Midbrain (tissue), 1 donor: Measurements from ENCODE around the gene CNKSR3.

Source experiments
- DNase-seq: peaks from one replicate; lab custom pipeline; 2025; lab: John Stamatoyannopoulos, UW

Gene CNKSR3

DNA sequence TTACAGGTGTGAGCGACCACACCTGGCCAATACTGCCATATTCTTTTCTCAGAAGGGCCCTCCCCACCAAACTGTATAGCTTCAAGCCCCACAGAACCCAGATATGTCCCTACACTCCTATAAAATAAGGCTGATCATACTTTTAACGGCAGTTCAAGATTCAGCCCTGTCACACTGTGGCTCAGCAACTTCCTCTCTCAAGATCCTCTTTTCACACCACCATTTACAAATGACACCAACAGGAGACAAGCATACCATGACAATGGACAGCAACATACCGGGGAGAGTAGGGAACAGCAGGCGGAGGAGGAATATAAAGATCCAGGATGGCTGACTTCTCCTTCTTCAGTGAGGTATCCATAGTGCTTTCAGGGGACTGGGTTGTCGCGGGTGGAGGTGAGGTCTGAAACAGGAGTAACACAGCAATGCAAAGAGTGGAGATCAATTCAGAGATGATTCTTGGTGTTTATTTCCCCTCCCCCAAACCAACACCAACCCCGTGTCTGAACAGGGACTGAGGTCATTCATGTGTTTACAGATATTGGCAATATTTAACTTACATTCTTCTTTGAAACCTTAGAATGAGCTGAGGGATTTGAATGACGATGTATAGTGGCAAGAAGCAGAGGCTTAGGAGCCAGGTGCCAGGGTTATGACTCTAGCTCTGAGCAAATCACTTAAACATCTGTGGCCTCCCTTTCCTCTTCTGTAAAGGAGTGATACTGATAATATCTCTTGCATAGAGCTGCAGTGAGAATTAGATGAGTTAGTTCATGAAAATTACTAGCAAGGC, 96.3 kb downstream of the CNKSR3 start:
- no peak for DNase-seq

DNA sequence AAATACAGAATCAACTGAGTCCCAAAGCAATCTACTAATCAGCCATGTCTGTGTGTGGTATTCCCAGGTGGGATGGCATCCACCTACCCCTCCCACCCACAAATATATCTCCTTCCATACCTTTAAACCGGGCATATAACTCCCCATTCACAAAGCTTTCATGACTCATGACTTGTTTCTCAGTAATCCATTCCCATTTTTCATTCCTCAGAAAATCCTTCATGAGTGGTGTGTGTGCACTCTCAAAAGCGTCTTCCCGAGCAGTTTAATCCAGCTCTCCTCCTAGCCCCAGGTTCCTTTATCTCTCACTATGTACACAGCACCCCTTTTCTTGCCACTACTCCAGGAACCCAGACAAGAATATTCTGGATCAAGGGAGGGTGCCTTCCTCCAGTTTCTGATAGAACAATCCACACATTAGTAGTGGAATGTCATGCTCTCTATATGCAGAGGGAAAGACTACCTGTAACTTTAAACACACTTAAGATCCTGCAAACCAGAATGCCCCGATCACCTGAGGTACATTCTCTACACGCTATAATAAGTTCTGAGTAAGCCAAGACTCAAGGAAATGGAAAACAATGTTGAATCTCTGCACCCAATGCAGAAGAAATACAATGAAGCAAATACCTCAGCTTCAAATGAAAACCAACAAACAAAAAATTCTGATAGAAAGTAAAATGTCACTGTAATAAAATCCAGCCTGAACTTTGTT, 98.2 kb downstream of the CNKSR3 start:
- DNase-seq: no peak

DNA sequence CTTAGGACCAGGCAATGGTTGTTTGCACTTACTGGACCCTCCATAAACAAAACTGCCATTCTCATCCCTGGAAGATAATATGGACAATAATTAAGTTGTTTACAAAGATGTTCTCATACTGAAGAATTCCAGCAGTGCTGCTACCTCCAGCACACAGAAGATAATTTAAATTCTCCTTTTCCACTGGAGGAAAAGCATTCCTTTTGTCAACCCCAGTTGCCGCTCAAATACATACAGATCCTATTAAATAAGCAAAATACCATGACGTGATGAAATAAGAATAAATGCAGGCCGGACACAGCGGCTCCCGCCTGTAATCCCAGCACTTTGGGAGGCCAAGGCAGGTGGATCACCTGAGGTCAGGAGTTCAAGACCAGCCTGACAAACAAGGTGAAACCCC, 99.4 kb downstream of the CNKSR3 start:
- no peak for DNase-seq

DNA sequence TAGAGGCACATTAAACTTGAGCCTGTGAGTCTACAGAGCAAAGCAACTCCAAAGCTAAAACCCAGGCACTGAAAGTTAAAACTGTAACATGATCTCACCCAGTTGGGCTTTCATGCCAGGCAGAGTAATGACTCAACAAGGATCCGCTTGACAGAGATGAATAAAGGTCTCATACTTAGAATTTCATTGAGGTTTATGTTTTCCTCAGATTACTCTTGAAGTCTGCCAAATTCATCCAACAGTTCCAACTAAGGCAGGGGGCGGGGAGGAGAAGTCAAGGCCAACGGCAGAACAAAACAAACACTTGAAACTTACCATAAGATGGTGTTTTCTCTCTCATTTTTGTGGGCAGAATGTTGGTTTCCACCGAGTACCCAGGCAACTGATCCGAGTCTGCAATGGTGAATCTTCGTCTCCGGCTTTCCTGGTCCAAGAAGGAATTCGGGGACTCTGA, 99.8 kb downstream of the CNKSR3 start:
- DNase-seq: peak; percentile 37

DNA sequence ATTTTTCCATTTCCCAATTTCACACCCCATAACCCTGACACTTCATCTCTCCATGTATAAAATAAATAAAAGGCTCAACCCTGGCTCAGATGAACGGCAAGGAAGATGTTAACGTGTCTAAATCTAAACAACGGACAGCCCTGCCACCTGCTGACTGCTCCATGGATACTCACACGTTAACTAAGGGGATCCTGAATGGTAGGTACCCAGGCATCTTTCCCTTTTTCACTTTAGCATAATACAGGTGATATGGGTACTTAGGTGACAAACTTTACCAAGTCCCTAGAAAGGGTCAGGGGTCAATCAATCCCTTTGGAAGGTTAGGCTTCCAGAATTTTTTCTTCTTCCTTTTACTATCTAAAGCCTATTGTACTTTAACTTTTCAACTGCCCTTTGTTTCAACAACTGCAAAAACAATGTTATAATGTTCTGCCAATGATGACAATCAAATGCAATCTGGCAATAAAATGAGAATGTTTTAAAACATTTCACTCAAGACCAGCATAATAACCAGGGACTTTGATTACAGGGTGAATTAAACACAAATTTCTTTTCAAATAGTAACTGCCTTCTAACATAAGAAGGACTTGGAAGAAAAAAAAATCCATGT, 101.5 kb downstream of the CNKSR3 start:
- peak; percentile 64 for DNase-seq

DNA sequence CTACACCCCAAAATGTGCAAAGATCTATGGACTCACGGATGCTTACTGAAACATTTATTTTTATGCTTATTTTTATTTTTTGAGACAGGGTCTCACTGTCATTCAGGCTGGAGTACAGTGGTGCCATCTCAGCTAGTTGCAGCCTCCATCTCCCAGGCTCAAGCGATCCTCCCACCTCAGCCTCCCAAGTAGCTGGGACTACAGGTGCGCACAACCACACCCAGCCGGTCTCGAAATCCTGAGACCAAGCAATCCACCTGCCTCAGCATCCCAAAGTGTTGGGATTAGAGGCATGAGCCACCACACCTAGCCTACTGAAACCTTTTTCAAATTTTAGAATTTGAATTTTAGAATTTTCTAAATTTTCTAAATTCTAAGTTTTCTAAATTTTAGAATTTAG, 103.0 kb downstream of the CNKSR3 start:
- no peak for DNase-seq

DNA sequence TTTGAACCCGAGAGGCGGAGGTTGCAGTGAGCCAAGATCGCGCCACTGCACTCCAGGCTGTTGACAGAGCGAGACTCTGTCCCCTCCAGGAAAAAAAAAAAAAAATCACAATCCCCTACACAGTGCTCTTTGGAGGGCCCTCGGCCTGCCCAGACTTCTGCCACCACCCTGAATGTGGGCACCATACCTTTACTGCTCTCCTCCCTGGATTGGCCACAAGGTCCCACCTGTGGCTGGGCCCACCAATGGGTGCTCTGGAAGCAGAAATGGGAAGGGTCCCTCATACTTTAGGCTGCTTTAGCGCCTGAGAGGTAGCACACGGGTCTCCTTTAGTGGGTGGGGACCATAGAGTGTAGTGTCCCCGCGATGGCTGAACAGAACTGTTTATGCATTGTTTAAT, 103.6 kb downstream of the CNKSR3 start:
- DNase-seq: no peak

DNA sequence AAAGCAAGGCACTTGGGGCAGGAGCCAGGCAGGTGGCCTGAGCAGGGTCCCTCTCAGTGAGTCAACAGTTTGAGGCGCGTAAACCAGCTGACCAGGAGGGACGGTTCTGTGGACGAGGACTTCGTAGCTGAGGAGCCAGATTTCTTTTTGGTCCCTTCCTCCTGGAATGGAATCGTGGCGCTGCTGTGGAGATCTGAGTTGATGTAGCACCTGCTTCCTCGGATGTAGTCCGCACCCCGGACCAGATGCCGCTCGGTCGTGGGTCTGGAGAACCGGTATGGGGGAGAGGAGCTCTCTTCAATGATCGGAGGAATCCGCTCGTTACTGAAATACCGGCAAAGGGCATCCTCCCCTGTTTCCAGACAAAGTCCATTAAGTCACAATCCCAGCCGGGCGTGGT, 104.2 kb downstream of the CNKSR3 start:
- no peak for DNase-seq

DNA sequence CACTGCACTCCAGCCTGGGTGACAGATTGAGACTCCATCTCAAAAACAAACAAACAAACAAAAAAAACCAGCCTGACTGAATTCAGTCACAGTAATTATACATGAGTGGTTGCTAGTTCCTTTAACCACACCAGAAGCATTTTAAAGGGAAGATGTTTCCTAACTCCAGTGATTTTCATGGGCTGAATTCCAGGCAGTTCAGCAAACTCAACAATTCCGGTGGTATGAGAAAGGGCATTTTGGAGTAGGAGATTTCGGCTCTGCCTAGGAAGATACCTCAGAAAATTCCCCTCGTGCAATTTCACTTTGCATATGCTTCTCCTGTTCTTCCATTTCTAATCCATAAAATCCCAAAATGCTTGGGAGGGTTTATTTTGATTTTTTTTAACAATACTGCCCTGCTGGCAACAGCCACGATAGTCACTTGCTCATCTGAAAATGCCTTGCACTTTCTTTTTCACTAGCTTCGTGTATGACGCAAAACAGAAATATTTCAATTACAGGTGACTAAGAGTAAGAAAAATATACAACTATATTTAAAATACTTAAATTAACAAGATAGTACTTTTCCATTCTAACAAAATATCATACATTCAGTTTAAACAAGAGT, 105.6 kb downstream of the CNKSR3 start:
- no peak for DNase-seq

DNA sequence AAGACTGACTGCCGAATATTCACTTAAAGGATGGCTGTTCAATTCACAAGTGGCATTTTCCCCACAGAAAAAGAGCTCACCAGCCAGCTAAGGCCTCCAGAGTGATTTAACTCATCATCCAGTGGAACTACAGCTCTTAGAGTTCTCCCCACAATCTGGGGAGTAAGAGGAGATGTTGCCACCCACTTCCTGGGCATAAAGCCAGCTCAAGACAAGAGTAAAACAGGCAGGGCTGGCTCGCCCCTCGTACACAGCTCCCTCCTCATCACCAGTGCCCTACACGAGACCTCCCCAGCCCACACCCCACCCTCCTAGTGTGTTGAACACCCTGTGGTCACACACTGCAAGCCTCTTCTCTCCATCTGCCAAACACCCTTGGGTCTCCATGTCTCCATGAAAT, 106.7 kb downstream of the CNKSR3 start:
- no peak for DNase-seq

DNA sequence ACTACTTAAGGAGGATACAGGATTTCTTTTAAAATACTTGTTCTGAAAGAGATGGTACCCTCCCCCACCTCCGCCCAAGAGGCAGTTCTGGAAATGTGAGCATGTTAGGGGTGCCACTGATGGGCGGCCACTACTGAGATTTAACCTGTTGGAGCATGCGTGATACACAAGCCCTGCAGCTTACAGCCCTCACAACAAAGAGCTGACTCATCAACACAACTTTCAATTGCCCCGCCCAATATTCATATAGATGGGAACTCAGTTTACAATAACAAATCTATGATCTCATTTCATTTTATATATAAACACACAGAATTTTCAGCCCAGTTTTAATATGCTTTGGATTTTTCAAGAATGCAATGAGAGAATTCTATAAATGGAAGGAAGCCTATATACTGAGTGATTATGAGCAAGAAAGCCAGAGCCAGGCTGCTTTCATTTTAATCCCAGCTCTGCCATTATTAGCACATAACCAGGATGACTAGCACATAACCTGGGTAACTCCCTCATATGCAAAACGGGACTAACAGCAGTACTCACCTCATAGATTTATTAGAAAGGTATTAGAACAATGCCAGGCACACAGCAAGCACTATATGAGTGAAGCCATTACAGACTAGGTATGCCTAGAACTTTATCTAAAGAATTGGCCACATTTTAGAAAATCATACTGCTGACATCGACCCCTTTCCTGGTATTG, 108.3 kb downstream of the CNKSR3 start:
- no peak for DNase-seq

DNA sequence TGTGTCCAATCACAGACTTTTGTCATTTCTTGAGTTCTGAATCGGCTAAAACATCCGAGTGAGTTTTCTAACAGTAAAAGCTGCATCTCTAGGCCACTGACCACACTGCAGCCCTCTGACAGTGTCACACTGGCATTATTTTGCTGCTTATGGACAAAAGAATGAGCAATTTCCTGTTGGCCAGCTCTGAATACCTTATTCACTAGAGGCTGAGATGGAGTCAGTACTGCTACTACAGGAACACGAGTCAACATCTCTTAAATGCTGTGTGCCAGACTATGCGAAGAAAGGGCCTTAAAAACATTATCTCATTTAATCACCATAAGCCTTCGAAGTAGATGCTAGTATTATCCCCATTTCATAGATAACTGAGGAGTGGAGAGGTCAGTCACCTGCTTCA, 111.4 kb downstream of the CNKSR3 start:
- peak; percentile 61 for DNase-seq

DNA sequence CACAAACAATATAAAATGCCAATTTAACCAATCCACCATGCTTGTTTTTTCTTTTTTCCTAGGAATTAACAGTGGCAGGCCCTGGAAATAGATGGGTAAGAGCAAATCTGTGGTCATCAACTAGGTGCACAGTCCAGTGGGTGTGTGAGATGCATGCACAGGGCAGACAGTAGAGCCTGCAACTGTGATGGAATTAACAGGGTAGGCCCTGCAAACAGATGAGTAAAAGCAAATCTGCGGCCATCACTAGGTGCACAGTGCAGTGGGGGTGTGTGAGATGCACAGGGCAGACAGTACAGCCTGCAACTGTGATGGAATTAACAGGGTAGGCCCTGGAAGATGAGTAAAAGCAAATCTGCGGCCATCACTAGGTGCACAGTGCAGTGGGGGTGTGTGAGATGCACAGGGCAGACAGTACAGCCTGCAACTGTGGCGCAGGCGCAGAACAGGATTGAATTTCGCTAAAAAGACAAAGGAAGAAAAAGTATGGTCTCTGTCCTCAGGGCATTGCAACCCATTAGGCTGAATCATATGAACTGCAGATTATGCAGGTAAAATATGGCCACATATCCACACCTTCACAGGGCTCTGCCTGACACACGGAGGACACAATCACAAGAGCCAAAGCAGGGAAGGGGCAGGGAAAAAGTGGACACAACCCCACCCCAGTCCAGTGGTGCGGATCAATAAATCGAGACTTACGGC, 112.8 kb downstream of the CNKSR3 start:
- no peak for DNase-seq

DNA sequence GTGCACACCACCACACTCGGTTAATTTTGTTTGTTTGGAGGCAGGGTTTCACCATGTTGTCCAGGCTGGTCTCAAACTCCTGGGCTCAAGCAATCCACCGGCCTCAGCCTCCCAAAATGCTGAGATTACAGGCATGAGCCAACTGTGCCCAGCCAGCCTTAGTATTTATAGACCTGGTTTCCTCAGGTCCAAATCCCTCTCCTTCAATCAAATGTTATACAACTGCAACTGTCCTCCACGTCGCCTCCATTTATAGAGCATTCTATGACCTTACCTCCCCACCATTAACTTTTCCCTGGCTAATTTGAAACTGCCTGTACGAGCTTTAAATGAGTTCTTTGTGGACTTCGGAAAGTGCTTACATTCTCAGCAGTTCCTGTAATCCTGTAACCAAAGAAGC, 114.6 kb downstream of the CNKSR3 start:
- DNase-seq: no peak

DNA sequence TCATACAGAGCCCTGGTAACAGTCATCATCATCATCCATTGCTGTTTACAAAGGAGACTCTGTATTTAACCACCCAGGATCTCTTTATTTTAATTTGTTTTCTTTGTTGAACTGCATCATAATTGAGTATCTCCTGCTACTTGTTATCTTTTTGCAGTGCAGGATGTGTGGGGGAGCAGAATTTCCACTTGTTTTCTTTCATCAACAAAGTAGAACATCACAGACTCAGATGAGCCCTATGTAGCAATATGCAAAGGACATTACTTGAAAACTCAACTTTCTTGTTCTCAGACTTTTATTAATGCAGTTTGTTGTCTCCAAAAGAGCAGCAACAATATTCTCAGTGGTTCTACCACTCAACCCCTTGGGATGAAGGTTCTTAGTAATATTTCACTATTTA, 115.2 kb downstream of the CNKSR3 start:
- DNase-seq: no peak

DNA sequence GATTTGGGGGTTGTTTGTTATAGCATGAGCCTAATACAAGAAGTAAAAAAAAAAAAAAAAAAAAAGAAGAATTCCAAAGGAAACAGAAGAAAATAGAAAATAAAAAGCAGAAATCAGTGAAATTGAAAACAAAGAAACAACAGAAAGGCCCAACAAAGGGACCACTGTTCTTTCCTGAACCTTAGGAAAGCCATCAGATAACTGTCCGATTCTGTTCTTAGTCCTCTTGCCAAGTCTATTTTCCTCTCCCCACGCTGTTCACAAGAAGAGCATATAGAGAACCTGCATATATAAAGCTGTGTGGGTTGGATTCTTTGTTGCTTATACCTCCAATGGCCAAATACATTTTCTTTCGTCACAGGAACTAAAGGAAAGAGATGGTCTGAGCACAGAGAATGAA, 115.9 kb downstream of the CNKSR3 start:
- DNase-seq: peak; percentile 36

DNA sequence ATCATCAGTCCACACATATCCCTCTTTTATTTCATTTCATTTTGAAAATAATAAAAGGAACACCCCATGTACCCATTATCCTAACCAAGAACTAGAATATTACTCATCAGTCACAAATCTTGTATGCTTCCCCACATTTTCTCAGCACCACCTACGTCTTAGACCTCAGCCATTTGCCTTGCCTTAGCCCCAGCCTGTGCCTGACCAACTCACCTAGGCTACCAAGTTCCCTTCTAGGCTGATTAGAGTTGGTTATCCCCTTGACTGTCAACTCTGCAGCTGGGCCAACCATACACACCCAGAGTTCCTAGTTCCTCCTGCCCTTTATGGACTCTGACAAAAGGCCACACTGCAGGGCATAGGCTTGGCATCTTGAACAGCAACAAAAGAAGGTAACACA, 120.5 kb downstream of the CNKSR3 start:
- DNase-seq: no peak

DNA sequence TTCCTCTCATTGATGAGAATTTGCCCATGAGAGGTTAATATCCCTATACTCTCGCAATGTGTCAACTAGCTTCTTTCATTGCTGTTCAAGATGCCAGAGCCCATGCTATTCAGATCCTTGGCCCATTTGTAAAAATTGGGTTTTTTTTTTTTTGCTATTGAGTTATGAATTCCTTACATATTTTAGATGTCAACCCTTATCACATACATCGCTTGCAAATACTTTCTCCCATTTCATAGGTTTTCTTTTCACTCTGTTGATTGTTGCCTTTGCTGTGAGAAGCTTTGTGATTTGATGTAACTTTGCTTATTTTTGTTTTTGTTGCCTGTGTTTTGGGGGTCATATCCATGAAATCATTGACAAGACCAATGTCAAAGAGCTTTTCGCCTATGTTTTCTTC, 121.7 kb downstream of the CNKSR3 start:
- no peak for DNase-seq

DNA sequence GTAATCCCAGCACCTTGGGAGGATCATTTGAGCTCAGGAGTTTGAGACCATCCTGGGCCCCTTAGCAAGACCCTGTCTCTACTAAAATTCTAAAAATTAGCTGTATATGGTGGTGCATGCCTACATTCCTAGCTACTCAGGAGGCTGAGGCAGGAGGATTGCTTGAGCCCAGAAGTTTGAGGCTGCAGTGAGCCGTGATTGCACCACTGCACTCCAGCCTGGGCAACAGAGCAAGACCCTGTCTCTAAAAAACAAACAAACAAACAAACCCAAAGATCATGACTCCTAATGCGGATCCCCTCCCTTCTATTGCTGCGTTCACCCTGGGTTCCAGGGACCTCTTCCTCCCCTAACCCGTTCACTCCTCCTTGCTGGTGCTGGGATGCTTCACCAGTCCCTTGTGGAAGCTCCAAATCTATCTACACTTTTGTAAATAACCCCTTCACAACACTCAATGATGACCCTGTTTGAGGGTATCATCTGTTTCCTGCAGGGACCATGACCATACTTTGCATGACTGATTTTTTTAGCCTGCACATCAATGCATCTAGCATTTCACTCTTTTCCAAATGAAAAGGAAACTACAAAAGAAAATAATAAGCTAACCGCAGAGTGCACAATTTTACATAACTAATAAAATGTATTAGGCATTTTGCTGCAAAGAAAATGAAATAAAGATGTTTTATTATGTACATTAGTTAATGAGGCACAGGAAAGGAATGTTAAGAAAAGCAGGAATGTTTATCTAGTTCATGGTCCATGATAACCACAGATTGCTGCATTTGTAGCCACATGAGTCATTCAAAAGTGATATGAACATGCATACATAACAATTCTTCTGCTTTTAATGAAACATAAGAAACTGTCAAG, 123.4 kb downstream of the CNKSR3 start:
- DNase-seq: no peak

DNA sequence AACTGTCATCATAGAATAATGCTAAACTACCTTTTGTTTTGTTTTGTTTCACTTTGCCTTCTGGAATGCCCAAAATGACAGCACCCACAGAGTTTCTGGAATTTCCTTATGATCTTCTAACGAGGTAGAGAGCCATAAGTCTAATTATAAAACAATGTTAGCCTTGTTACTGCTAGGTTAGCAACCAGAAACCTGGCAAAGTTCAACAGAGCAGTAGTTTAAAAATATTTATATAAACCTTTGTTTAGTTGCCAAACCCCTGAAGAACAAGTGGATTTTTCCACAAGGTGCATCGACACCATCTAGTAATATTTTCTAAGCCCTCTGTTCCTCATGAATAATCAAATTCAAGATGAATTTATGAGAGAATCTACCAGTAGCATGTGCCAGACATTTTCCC, 126.3 kb downstream of the CNKSR3 start:
- DNase-seq: no peak
